K562 (cell line): ENCODE measurements around the gene AURKB. TPM values are rescaled to one million over a fixed set of nuclear protein-coding genes. Genes with fewer than 3 reads are reported as not detected.

Experiments
- CCNT2 ChIP-seq: IDR thresholded peaks from 2 replicates; pipeline ENCODE4 v1.6.1; 2011; ENCODE audit warnings: borderline replicate concordance, low read depth, mild to moderate bottlenecking, moderate library complexity, mixed read lengths, low read length; ENCODE audit not compliant: insufficient read length; ENCODE audit errors: extremely low read depth
- CEBPG ChIP-seq, 3 experiments: fragments of 200-800 bp in 1 of 3; sonication (Bioruptor generic) in 1 of 3; sonication (generic) in 1 of 3; formaldehyde crosslinking in 1 of 3; IDR thresholded peaks in 2 of 3; conservative IDR thresholded peaks in 1 of 3; 2 replicates each; pipeline versions ENCODE4 v1.6.1 to v1.8.0; 2016 to 2022; ENCODE audit warnings: missing compliant biosample characterization in 2 of 3, missing genetic modification characterization in 2 of 3, mild to moderate bottlenecking in 1 of 3, missing genetic modification reagents in 1 of 3
- DIDO1 ChIP-seq: fragments of 450-650 bp; IDR thresholded peaks from 2 replicates; pipeline ENCODE4 v1.6.1; 2016; ENCODE audit warnings: low read depth, missing biosample characterization, missing genetic modification characterization
- DMBX1 ChIP-seq: fragments of 250-450 bp; sonication (Bioruptor Pico); IDR thresholded peaks from 2 replicates; pipeline ENCODE4 v1.8.0; 2022; ENCODE audit warnings: inconsistent platforms, mild to moderate bottlenecking, moderate library complexity, borderline replicate concordance
- FOXJ3 ChIP-seq: sonication (generic); formaldehyde crosslinking; IDR thresholded peaks from 2 replicates; pipeline ENCODE4 v1.4.0; 2020; ENCODE audit warnings: mild to moderate bottlenecking, missing genetic modification reagents
- HMG20B ChIP-seq: fragments of 250-450 bp; sonication (Bioruptor Pico); IDR thresholded peaks from 2 replicates; pipeline ENCODE4 v1.5.0; 2021; ENCODE audit warnings: mild to moderate bottlenecking
- MYC ChIP-seq, 2 experiments: fragments of 250-450 bp in 1 of 2; sonication (Bioruptor Pico) in 1 of 2; IDR thresholded peaks; 2 replicates each; pipeline versions ENCODE4 v1.5.1 to v1.6.1; 2012 to 2021; ENCODE audit warnings: low read depth in 2 of 2, borderline replicate concordance in 1 of 2, improper control_type of control experiment in 1 of 2, low read length in 1 of 2, mild to moderate bottlenecking in 1 of 2, moderate library complexity in 1 of 2
- NR1H2 ChIP-seq: sonication (generic); formaldehyde crosslinking; IDR thresholded peaks from 2 replicates; pipeline ENCODE4 v1.4.0; 2020; ENCODE audit warnings: mild to moderate bottlenecking, missing genetic modification reagents
- NUFIP1 ChIP-seq: fragments of 450-650 bp; IDR thresholded peaks from 2 replicates; pipeline ENCODE4 v1.6.1; 2018; ENCODE audit not compliant: partially characterized antibody
- PRMT5 ChIP-seq: sonication (generic); formaldehyde crosslinking; IDR thresholded peaks from 2 replicates; pipeline ENCODE4 v1.5.0; 2020; ENCODE audit warnings: missing genetic modification reagents
- PURB ChIP-seq: sonication (generic); formaldehyde crosslinking; IDR thresholded peaks from 2 replicates; pipeline ENCODE4 v1.9.0; 2021; ENCODE audit warnings: low read depth, mild to moderate bottlenecking, missing genetic modification reagents
- SIRT6 ChIP-seq: IDR thresholded peaks from one replicate; pipeline ENCODE4 v1.6.1; 2012; ENCODE audit warnings: low read depth, mild to moderate bottlenecking, control low read depth, inconsistent platforms, low read length, moderate library complexity
- SREBF2 ChIP-seq: sonication (generic); formaldehyde crosslinking; IDR thresholded peaks from 2 replicates; pipeline ENCODE4 v1.4.0; 2020; ENCODE audit warnings: mild to moderate bottlenecking, missing genetic modification reagents
- TAF15 ChIP-seq: fragments of 200-400 bp; formaldehyde crosslinking; IDR thresholded peaks from 2 replicates; pipeline ENCODE4 v1.6.1; 2017; ENCODE audit warnings: mild to moderate bottlenecking, low read depth, low read length, moderate library complexity
- TBP ChIP-seq: optimal IDR thresholded peaks from 2 replicates; pipeline ENCODE3; 2011; ENCODE audit warnings: low read depth, low read length, improper control_type of control experiment
- TCF3 ChIP-seq: sonication (generic); formaldehyde crosslinking; IDR thresholded peaks from 2 replicates; pipeline ENCODE4 v1.4.0; 2020; ENCODE audit warnings: mild to moderate bottlenecking, missing genetic modification reagents
- TRIM24 ChIP-seq, 2 experiments: fragments of 450-650 bp; IDR thresholded peaks; 2 replicates each; pipeline ENCODE4 v1.6.1; 2016
- ZFP30 ChIP-seq: fragments of 250-450 bp; sonication (Bioruptor Pico); IDR thresholded peaks from 2 replicates; pipeline ENCODE4 v1.8.0; 2022; ENCODE audit warnings: moderate library complexity, mild to moderate bottlenecking, inconsistent platforms, borderline replicate concordance
- ZNF311 ChIP-seq: fragments of 250-450 bp; sonication (Bioruptor Pico); IDR thresholded peaks from 2 replicates; pipeline ENCODE4 v1.4.0; 2020; ENCODE audit warnings: mild to moderate bottlenecking, moderate library complexity
- ZSCAN32 ChIP-seq: fragments of 450-650 bp; formaldehyde crosslinking; IDR thresholded peaks from 2 replicates; pipeline ENCODE4 v1.4.0; 2020; ENCODE audit warnings: mild to moderate bottlenecking, moderate library complexity
- polyA plus RNA-seq, 8 experiments: library from polyadenylated mRNA; depleted of rRNA in 4 of 8; stranded (reverse) in 5 of 8; unstranded in 3 of 8; fragments of >200 nt; fragmentation: Nextera tagmentation in 2 of 8; fragmentation: Illumina TruSeq in 1 of 8; extraction: Ambion mirVana in 2 of 8; extraction: Trizol in 1 of 8; gene quantifications; 2 replicates each; pipeline versions ENCODE4 v1.2.1 to v1.2.3, GENCODE V29; 2011 to 2014; ENCODE audit warnings: inconsistent platforms in 1 of 8, missing spikeins in 1 of 8
- total RNA-seq, 7 experiments: library from RNA; depleted of rRNA in 6 of 7; stranded (reverse); fragments of >200 nt in 6 of 7; fragmentation: Illumina TruSeq in 2 of 7; extraction: Trizol in 2 of 7; gene quantifications; 2 replicates each; pipeline versions ENCODE4 v1.2.1 to v1.2.3, GENCODE V29; 2011 to 2021; ENCODE audit warnings: low replicate concordance in 1 of 7
- TF ChIP-seq, protein P1 (sequence below): sonication (generic); formaldehyde crosslinking; IDR thresholded peaks from 2 replicates; pipeline ENCODE4 v1.8.0; 2022; ENCODE audit warnings: mild to moderate bottlenecking, low read depth, missing genetic modification reagents
- TF ChIP-seq, protein P2 (sequence below): fragments of 450-650 bp; conservative IDR thresholded peaks from 2 replicates; pipeline ENCODE4 v1.6.1; 2016; ENCODE audit warnings: missing genetic modification characterization, low read depth, mild to moderate bottlenecking, control low read depth, missing compliant biosample characterization
- TF ChIP-seq, protein P3 (sequence below): fragments of 250-450 bp; sonication (Bioruptor Pico); IDR thresholded peaks from 2 replicates; pipeline ENCODE4 v1.9.0; 2021; ENCODE audit warnings: mild to moderate bottlenecking, inconsistent platforms

The AURKB gene
- total and polyA plus RNA-seq, 9 of the 15 experiments (the other 6 are each of a cell fraction or from before 2014, with no cell fraction given): 27.2 to 114 (median 74.8) TPM

DNA sequence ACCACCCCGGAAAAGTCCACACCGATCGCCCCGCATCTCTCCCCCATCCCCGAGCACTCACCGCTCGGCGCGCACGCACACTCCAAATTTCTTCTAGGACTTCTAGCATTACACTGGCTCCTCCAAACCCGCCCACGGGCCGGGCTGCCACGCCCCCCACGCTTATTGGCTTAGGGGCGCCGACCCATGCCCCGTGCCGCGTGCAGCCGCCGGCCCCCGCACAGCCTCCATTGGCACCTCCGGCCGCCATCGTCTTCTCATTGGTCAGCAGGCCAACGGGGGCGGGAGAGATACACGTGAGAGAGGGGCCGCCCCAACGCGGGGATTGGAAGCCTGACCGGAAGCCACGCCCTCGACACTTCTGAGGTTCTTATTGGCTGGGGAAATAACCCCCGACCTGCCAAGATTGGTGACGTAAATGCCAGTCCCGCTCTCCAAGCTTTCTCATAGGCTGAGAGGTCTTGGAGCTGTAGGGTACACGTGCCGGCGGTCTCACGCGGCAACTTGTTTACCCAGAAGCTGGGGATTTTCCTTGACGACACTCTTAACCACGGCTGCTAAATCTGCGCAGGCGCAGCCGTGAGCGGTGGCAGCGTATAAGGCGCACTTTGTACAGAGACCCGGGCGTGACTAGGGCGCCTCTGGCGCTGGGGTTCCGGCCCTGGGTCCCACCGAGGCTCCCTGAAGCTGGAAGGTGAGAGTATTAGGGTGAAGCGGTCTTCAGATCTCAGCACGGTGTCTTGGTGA is 54.0 kb downstream of the AURKB start (continued):
- TF ChIP-seq CEBPG (CRISPR knock-in tag; IDR thresholded peaks at IDR 0.05) (no peak), CEBPG (tag; conservative IDR thresholded peaks at IDR 0.05 in 1 of 2, IDR thresholded peaks at IDR 0.05 in 1 of 2) (no peak), ZNF311 (no peak), SREBF2 (CRISPR knock-in tag) (no peak), DIDO1 (tag) (no peak), MYC (IDR thresholded peaks at IDR 0.05; ENCODE audit: low read depth, low read length) (peak; percentile 74), MYC (CRISPR knock-in tag; IDR thresholded peaks at IDR 0.05; ENCODE audit: borderline replicate concordance, low read depth) (no peak), NR1H2 (CRISPR knock-in tag) (no peak), NUFIP1 (no peak), TAF15 (no peak), DMBX1 (CRISPR knock-in tag) (no peak), ZSCAN32 (CRISPR knock-in tag) (no peak), HMG20B (no peak), SIRT6 (no peak), CCNT2 (peak; percentile 85), ZFP30 (CRISPR knock-in tag) (no peak), PURB (CRISPR knock-in tag) (no peak), PRMT5 (CRISPR knock-in tag) (no peak), TCF3 (CRISPR knock-in tag) (no peak; the same call in 1 of the 2 replicates), FOXJ3 (CRISPR knock-in tag) (no peak; the same call in 1 of the 2 replicates), TRIM24 (IDR thresholded peaks at IDR 0.05) (peak in 1 of 2 experiments; percentile 55; a peak in 1 of 4 replicates), TBP (peak; percentile 73)
- TF ChIP-seq, protein P1, sequence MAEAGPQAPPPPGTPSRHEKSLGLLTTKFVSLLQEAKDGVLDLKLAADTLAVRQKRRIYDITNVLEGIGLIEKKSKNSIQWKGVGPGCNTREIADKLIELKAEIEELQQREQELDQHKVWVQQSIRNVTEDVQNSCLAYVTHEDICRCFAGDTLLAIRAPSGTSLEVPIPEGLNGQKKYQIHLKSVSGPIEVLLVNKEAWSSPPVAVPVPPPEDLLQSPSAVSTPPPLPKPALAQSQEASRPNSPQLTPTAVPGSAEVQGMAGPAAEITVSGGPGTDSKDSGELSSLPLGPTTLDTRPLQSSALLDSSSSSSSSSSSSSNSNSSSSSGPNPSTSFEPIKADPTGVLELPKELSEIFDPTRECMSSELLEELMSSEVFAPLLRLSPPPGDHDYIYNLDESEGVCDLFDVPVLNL: no peak
- TF ChIP-seq, protein P2, sequence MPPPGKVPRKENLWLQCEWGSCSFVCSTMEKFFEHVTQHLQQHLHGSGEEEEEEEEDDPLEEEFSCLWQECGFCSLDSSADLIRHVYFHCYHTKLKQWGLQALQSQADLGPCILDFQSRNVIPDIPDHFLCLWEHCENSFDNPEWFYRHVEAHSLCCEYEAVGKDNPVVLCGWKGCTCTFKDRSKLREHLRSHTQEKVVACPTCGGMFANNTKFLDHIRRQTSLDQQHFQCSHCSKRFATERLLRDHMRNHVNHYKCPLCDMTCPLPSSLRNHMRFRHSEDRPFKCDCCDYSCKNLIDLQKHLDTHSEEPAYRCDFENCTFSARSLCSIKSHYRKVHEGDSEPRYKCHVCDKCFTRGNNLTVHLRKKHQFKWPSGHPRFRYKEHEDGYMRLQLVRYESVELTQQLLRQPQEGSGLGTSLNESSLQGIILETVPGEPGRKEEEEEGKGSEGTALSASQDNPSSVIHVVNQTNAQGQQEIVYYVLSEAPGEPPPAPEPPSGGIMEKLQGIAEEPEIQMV: no peak
- TF ChIP-seq, protein P3, sequence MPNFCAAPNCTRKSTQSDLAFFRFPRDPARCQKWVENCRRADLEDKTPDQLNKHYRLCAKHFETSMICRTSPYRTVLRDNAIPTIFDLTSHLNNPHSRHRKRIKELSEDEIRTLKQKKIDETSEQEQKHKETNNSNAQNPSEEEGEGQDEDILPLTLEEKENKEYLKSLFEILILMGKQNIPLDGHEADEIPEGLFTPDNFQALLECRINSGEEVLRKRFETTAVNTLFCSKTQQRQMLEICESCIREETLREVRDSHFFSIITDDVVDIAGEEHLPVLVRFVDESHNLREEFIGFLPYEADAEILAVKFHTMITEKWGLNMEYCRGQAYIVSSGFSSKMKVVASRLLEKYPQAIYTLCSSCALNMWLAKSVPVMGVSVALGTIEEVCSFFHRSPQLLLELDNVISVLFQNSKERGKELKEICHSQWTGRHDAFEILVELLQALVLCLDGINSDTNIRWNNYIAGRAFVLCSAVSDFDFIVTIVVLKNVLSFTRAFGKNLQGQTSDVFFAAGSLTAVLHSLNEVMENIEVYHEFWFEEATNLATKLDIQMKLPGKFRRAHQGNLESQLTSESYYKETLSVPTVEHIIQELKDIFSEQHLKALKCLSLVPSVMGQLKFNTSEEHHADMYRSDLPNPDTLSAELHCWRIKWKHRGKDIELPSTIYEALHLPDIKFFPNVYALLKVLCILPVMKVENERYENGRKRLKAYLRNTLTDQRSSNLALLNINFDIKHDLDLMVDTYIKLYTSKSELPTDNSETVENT (CRISPR knock-in tag): peak; percentile 20; the same call in 1 of the 2 replicates
